Measurements from ENCODE around the gene HMG20B.
"Not testable (repeated sequence)": the region's sequence is repeated elsewhere in the genome, so short reads cannot be mapped to it uniquely, and the experiment has no call there.

HMG20B gene

GRCh38 chr19:3556423-3556977 lies 16.2 kb upstream of the HMG20B start:
- no peak for DNase-seq (ENCODE audit: low spot score)

GRCh38 chr19:3556978-3557460 lies 15.7 kb upstream of the HMG20B start:
- peak; percentile 77 for DNase-seq (ENCODE audit: low spot score)

GRCh38 chr19:3557461-3558248 lies 15.1 kb upstream of the HMG20B start, which contains the start of gene MFSD12:
Gene MFSD12 (minus strand): TSS chr19:3557586. CDS start chr19:3557403, 183 bp downstream.
- peak; percentile 100 for DNase-seq (ENCODE audit: low spot score)

GRCh38 chr19:3563709-3564524 lies 8.8 kb upstream of the HMG20B start:
- DNase-seq (ENCODE audit: low spot score) = no peak

GRCh38 chr19:3565139-3565538 lies 7.6 kb upstream of the HMG20B start:
- no peak for DNase-seq (ENCODE audit: low spot score)

- DNase-seq (ENCODE audit: low spot score) = not testable (repeated sequence)
Measured at GRCh38 chr19:3570042-3570441, 2.7 kb upstream of the HMG20B start.

GRCh38 chr19:3570606-3571011 lies 2.1 kb upstream of the HMG20B start:
- no peak for DNase-seq (ENCODE audit: low spot score)

GRCh38 chr19:3572132-3572854 lies 451 bp upstream of the HMG20B start:
- DNase-seq (ENCODE audit: low spot score) = peak; percentile 98

GRCh38 chr19:3573162-3573857 lies 566 bp downstream of the HMG20B start:
- DNase-seq (ENCODE audit: low spot score) = no peak

- DNase-seq (ENCODE audit: low spot score) = peak; percentile 96
Measured at GRCh38 chr19:3573858-3574637, 1.3 kb downstream of the HMG20B start.

- DNase-seq (ENCODE audit: low spot score) = no peak
Measured at GRCh38 chr19:3575260-3575741, 2.6 kb downstream of the HMG20B start.

- DNase-seq (ENCODE audit: low spot score) = no peak
Measured at GRCh38 chr19:3575949-3576673, 3.4 kb downstream of the HMG20B start.

GRCh38 chr19:3576696-3577443 lies 4.1 kb downstream of the HMG20B start:
- DNase-seq (ENCODE audit: low spot score) = no peak

GRCh38 chr19:3577723-3578344 lies 5.1 kb downstream of the HMG20B start:
- DNase-seq (ENCODE audit: low spot score) = no peak

- no peak for DNase-seq (ENCODE audit: low spot score)
Measured at GRCh38 chr19:3578390-3578789, 5.6 kb downstream of the HMG20B start.

GRCh38 chr19:3580156-3580934 lies 7.6 kb downstream of the HMG20B start:
- DNase-seq (ENCODE audit: low spot score) = peak; percentile 89

GRCh38 chr19:3581792-3582191 lies 9.0 kb downstream of the HMG20B start:
- not testable (repeated sequence) for DNase-seq (ENCODE audit: low spot score)
